Measurements from ENCODE around the gene RFESD. TPM values are rescaled to one million over a fixed set of nuclear protein-coding genes. Genes with fewer than 3 reads are reported as not detected.

Gene RFESD
- total and polyA plus RNA-seq, 2 of the 8 experiments (the other 6 are each of a cell fraction or from before 2014, with no cell fraction given) = 1.7 to 2.0 TPM

DNA sequence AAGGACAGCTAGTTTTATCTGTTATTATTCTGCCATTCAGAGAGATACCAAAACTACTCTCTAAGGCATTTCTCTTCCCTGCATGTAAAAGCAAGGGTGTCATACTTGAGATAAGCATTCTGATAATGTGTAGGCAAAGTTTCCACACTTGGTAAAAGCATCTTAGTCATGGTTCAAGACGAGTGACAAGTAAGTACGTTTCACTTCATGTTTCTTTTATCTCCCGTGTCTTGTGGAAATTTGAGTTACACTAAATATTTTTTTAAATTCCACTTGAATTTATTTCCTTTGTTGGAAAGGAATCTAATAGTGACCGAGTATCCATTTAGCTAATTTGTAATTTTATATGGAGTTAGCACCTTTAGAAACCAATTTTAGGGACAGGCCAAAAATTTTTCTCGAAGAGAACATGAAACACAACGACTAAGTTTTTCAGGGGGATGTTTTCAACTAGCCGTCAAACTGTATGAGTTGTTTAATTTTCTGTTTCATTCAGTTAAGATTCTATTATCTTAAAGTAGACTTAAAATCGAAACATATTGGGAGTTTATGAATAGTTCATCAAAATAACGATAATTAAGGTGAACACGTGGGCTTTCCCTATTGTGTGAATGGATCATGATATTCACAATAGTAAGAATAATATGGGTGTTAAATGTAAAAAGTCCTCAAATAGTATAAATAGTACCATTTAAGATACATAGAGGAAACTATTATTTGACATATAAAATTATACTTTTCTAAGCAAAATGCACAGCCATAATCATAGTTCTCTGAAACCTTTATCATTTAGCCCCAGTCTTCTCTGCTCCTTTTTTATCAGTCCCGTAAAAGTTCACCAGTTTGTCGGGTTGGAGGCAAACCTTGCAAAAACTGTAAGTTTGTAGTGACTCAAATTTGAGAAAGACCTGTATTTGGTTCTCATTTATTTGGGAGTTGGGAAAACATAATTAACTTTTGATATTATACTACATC lies 1.6 kb downstream of the RFESD start (continued):
- TF ChIP-seq, protein P1, sequence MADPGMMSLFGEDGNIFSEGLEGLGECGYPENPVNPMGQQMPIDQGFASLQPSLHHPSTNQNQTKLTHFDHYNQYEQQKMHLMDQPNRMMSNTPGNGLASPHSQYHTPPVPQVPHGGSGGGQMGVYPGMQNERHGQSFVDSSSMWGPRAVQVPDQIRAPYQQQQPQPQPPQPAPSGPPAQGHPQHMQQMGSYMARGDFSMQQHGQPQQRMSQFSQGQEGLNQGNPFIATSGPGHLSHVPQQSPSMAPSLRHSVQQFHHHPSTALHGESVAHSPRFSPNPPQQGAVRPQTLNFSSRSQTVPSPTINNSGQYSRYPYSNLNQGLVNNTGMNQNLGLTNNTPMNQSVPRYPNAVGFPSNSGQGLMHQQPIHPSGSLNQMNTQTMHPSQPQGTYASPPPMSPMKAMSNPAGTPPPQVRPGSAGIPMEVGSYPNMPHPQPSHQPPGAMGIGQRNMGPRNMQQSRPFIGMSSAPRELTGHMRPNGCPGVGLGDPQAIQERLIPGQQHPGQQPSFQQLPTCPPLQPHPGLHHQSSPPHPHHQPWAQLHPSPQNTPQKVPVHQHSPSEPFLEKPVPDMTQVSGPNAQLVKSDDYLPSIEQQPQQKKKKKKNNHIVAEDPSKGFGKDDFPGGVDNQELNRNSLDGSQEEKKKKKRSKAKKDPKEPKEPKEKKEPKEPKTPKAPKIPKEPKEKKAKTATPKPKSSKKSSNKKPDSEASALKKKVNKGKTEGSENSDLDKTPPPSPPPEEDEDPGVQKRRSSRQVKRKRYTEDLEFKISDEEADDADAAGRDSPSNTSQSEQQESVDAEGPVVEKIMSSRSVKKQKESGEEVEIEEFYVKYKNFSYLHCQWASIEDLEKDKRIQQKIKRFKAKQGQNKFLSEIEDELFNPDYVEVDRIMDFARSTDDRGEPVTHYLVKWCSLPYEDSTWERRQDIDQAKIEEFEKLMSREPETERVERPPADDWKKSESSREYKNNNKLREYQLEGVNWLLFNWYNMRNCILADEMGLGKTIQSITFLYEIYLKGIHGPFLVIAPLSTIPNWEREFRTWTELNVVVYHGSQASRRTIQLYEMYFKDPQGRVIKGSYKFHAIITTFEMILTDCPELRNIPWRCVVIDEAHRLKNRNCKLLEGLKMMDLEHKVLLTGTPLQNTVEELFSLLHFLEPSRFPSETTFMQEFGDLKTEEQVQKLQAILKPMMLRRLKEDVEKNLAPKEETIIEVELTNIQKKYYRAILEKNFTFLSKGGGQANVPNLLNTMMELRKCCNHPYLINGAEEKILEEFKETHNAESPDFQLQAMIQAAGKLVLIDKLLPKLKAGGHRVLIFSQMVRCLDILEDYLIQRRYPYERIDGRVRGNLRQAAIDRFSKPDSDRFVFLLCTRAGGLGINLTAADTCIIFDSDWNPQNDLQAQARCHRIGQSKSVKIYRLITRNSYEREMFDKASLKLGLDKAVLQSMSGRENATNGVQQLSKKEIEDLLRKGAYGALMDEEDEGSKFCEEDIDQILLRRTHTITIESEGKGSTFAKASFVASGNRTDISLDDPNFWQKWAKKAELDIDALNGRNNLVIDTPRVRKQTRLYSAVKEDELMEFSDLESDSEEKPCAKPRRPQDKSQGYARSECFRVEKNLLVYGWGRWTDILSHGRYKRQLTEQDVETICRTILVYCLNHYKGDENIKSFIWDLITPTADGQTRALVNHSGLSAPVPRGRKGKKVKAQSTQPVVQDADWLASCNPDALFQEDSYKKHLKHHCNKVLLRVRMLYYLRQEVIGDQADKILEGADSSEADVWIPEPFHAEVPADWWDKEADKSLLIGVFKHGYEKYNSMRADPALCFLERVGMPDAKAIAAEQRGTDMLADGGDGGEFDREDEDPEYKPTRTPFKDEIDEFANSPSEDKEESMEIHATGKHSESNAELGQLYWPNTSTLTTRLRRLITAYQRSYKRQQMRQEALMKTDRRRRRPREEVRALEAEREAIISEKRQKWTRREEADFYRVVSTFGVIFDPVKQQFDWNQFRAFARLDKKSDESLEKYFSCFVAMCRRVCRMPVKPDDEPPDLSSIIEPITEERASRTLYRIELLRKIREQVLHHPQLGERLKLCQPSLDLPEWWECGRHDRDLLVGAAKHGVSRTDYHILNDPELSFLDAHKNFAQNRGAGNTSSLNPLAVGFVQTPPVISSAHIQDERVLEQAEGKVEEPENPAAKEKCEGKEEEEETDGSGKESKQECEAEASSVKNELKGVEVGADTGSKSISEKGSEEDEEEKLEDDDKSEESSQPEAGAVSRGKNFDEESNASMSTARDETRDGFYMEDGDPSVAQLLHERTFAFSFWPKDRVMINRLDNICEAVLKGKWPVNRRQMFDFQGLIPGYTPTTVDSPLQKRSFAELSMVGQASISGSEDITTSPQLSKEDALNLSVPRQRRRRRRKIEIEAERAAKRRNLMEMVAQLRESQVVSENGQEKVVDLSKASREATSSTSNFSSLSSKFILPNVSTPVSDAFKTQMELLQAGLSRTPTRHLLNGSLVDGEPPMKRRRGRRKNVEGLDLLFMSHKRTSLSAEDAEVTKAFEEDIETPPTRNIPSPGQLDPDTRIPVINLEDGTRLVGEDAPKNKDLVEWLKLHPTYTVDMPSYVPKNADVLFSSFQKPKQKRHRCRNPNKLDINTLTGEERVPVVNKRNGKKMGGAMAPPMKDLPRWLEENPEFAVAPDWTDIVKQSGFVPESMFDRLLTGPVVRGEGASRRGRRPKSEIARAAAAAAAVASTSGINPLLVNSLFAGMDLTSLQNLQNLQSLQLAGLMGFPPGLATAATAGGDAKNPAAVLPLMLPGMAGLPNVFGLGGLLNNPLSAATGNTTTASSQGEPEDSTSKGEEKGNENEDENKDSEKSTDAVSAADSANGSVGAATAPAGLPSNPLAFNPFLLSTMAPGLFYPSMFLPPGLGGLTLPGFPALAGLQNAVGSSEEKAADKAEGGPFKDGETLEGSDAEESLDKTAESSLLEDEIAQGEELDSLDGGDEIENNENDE (IDR thresholded peaks at IDR 0.05; ENCODE audit: insufficient replicate concordance, low read length) = no peak
- no peak for TF ChIP-seq RAD21 (IDR thresholded peaks at IDR 0.05 in 1 of 2, conservative IDR thresholded peaks at IDR 0.05 in 1 of 2; ENCODE audit: low read depth in 2 of 2, low read length in 2 of 2)
- no peak for TF ChIP-seq JUN (IDR thresholded peaks at IDR 0.05; ENCODE audit: low read depth, low read length)
- no peak for TF ChIP-seq CEBPB (IDR thresholded peaks at IDR 0.05; ENCODE audit: low read depth, low read length)
- no peak for TF ChIP-seq PHF8 (conservative IDR thresholded peaks at IDR 0.05; ENCODE audit: low read depth, low read length)
- no peak for TF ChIP-seq EP300 (IDR thresholded peaks at IDR 0.05; ENCODE audit: borderline replicate concordance in 1 of 2, low read depth in 2 of 2, low read length in 2 of 2)
- TF ChIP-seq TAF7 (optimal IDR thresholded peaks at IDR 0.05; ENCODE audit: borderline replicate concordance, low read depth, low read length) = no peak
- no peak for TF ChIP-seq SUZ12 (IDR thresholded peaks at IDR 0.05; ENCODE audit: low read length)

Data from H1 (cell line).